M059J (cell line): ENCODE data around the gene POGZ. TPM values are rescaled to one million over a fixed set of nuclear protein-coding genes. Genes with fewer than 3 reads are reported as not detected.
"Not testable (repeated sequence)": the region's sequence is repeated elsewhere in the genome, so short reads cannot be mapped to it uniquely, and the experiment has no call there.

ENCODE experiments used
- DNase-seq: peaks from one replicate; pipeline ENCODE4 v3.0.0-alpha.2; 2012; ENCODE audit warnings: low read depth
- total RNA-seq: library from RNA; depleted of rRNA; stranded (reverse); fragments of >200 nt; shearing (Covaris generic); gene quantifications from 2 replicates; pipeline ENCODE4 v1.2.3, GENCODE V29; 2014

Gene POGZ
- total RNA-seq, 1 experiment from 2014 or later: 21.6 TPM

- peak; percentile 70 for DNase-seq
Observed at GRCh38 chr1:151476083-151476482, 16.8 kb upstream of the POGZ start.

- DNase-seq: no peak
Observed at GRCh38 chr1:151475175-151475574, 15.9 kb upstream of the POGZ start.

- DNase-seq: no peak
Observed at GRCh38 chr1:151474745-151475144, 15.5 kb upstream of the POGZ start.

GRCh38 chr1:151472856-151473731 is 13.8 kb upstream of the POGZ start:
- peak; percentile 46 for DNase-seq

- DNase-seq: no peak
Observed at GRCh38 chr1:151465026-151465425, 5.7 kb upstream of the POGZ start.

- DNase-seq: no peak
Observed at GRCh38 chr1:151461694-151462093, 2.4 kb upstream of the POGZ start.

GRCh38 chr1:151458802-151459330 is 428 bp downstream of the POGZ start:
- peak; percentile 79 for DNase-seq

- DNase-seq: peak; percentile 87
Observed at GRCh38 chr1:151457911-151458801, 1.1 kb downstream of the POGZ start.

GRCh38 chr1:151455966-151456365 is 3.3 kb downstream of the POGZ start:
- DNase-seq: no peak

GRCh38 chr1:151455231-151455630 is 4.1 kb downstream of the POGZ start:
- DNase-seq: no peak

- DNase-seq: no peak
Observed at GRCh38 chr1:151447696-151448095, 11.6 kb downstream of the POGZ start.

- no peak for DNase-seq
Observed at GRCh38 chr1:151444783-151445177, 14.5 kb downstream of the POGZ start.

- DNase-seq: peak; percentile 91
Observed at GRCh38 chr1:151443846-151444782, 15.2 kb downstream of the POGZ start.

GRCh38 chr1:151437396-151437795 is 21.9 kb downstream of the POGZ start:
- not testable (repeated sequence) for DNase-seq

GRCh38 chr1:151436985-151437384 is 22.3 kb downstream of the POGZ start:
- DNase-seq: no peak

- no peak for DNase-seq
Observed at GRCh38 chr1:151435174-151435573, 24.1 kb downstream of the POGZ start.

- not testable (repeated sequence) for DNase-seq
Observed at GRCh38 chr1:151433827-151434226, 25.5 kb downstream of the POGZ start.

- no peak for DNase-seq
Observed at GRCh38 chr1:151428068-151428467, 31.2 kb downstream of the POGZ start.

- no peak for DNase-seq
Observed at GRCh38 chr1:151425103-151425502, 34.2 kb downstream of the POGZ start.

- DNase-seq: no peak
Observed at GRCh38 chr1:151419819-151420218, 39.5 kb downstream of the POGZ start.

GRCh38 chr1:151418081-151418480 is 41.2 kb downstream of the POGZ start:
- DNase-seq: no peak
